GM23338 (cell line): ENCODE results near the gene REXO5. TPM values are rescaled to one million over a fixed set of nuclear protein-coding genes. Genes with fewer than 3 reads are reported as not detected.

ENCODE experiments used
- ATAC-seq: fragments of 200-7000 bp; cut with Tn5 transposase; 3 replicates; pipeline ENCODE4 v1.9.1; 2020
- DNase-seq: peaks from one replicate; pipeline ENCODE4 v3.0.0-alpha.2; 2015; ENCODE audit warnings: low spot score
- H2AFZ ChIP-seq: fragments of 200-600 bp; sonication (generic); 2 replicates; pipeline ENCODE4 v1.8.0; 2016; ENCODE audit warnings: antibody characterized with exemption, mild to moderate bottlenecking, moderate library complexity
- H3F3A ChIP-seq: fragments of 200-600 bp; sonication (generic); replicated peaks from 2 replicates; pipeline ENCODE4 v1.8.0; 2017; ENCODE audit warnings: antibody characterized with exemption, mixed run types, low read depth
- H3K27ac ChIP-seq: fragments of 200-600 bp; sonication (generic); 2 replicates; pipeline ENCODE4 v1.6.1; 2016; ENCODE audit warnings: low read depth
- H3K27me3 ChIP-seq: fragments of 200-600 bp; sonication (generic); 2 replicates; pipeline ENCODE4 v1.8.0; 2016; ENCODE audit warnings: mild to moderate bottlenecking, mixed run types, moderate library complexity; ENCODE audit not compliant: insufficient read depth
- H3K36me3 ChIP-seq: fragments of 200-600 bp; sonication (generic); 2 replicates; pipeline ENCODE4 v1.8.0; 2016; ENCODE audit warnings: mild to moderate bottlenecking; ENCODE audit not compliant: insufficient read depth
- H3K4me1 ChIP-seq: fragments of 200-600 bp; sonication (generic); 2 replicates; pipeline ENCODE4 v1.8.0; 2016; ENCODE audit warnings: mild to moderate bottlenecking, moderate library complexity; ENCODE audit not compliant: insufficient read depth
- H3K4me2 ChIP-seq: fragments of 200-600 bp; sonication (generic); 2 replicates; pipeline ENCODE4 v1.7.1; 2017; ENCODE audit warnings: mixed run types
- H3K4me3 ChIP-seq: fragments of 200-600 bp; sonication (generic); 2 replicates; pipeline ENCODE4 v1.6.1; 2016; ENCODE audit warnings: mixed run types
- H3K79me2 ChIP-seq: fragments of 200-600 bp; sonication (generic); replicated peaks from 2 replicates; pipeline ENCODE4 v1.8.0; 2017; ENCODE audit warnings: mild to moderate bottlenecking; ENCODE audit not compliant: insufficient read depth
- H3K9me2 ChIP-seq: fragments of 200-600 bp; sonication (generic); 2 replicates; pipeline ENCODE4 v1.8.0; 2017; ENCODE audit not compliant: insufficient read depth
- H4K20me1 ChIP-seq: fragments of 200-600 bp; sonication (generic); replicated peaks from 2 replicates; pipeline ENCODE4 v1.8.0; 2017; ENCODE audit warnings: mild to moderate bottlenecking; ENCODE audit not compliant: insufficient read depth
- H3K27ac Mint-ChIP-seq: 2 replicates; pipeline ENCODE4 v1.8.0; 2020; ENCODE audit warnings: inconsistent platforms, mild to moderate bottlenecking, moderate library complexity, mixed read lengths
- H3K27me3 Mint-ChIP-seq: 3 replicates; pipeline ENCODE4 v1.8.0; 2022; ENCODE audit warnings: low read depth, mild to moderate bottlenecking, moderate library complexity, mixed read lengths, inconsistent platforms; ENCODE audit not compliant: insufficient read depth, poor library complexity
- H3K36me3 Mint-ChIP-seq: 3 replicates; pipeline ENCODE4 v1.8.0; 2021; ENCODE audit warnings: low read depth, mild to moderate bottlenecking, inconsistent platforms, moderate library complexity, mixed read lengths
- H3K4me1 Mint-ChIP-seq: 3 replicates; pipeline ENCODE4 v1.8.0; 2020; ENCODE audit warnings: mild to moderate bottlenecking, inconsistent platforms, mixed read lengths
- H3K4me3 Mint-ChIP-seq: 3 replicates; pipeline ENCODE4 v1.8.0; 2021; ENCODE audit warnings: moderate library complexity, mild to moderate bottlenecking, inconsistent platforms, mixed read lengths
- H3K9me3 Mint-ChIP-seq: 3 replicates; pipeline ENCODE4 v1.8.0; 2020; ENCODE audit warnings: moderate library complexity, mild to moderate bottlenecking, inconsistent platforms, mixed read lengths
- CREB1 ChIP-seq: fragments of 250-450 bp; sonication (Bioruptor Pico); IDR thresholded peaks from 2 replicates; pipeline ENCODE4 v1.5.0; 2020; ENCODE audit warnings: low read depth, mild to moderate bottlenecking, moderate library complexity
- ETS1 ChIP-seq: IDR thresholded peaks from 2 replicates; pipeline ENCODE4 v1.6.1; 2016; ENCODE audit warnings: antibody characterized with exemption
- EZH2 ChIP-seq: fragments of 200-600 bp; sonication (generic); IDR thresholded peaks from one replicate; pipeline ENCODE4 v1.8.0; 2017; ENCODE audit warnings: antibody characterized with exemption, mild to moderate bottlenecking, low read depth; ENCODE audit not compliant: unreplicated experiment
- EZH2phosphoT487 ChIP-seq: fragments of 200-600 bp; sonication (generic); IDR thresholded peaks from one replicate; pipeline ENCODE4 v1.8.1; 2018; ENCODE audit warnings: antibody characterized with exemption; ENCODE audit not compliant: unreplicated experiment
- JUNB ChIP-seq: IDR thresholded peaks from one replicate; pipeline ENCODE4 v1.6.1; 2016; ENCODE audit warnings: antibody characterized with exemption; ENCODE audit not compliant: unreplicated experiment
- NANOG ChIP-seq: IDR thresholded peaks from 2 replicates; pipeline ENCODE4 v1.6.1; 2016; ENCODE audit warnings: antibody characterized with exemption, borderline replicate concordance
- POLR2AphosphoS5 ChIP-seq: IDR thresholded peaks from 2 replicates; pipeline ENCODE4 v1.6.1; 2016; ENCODE audit warnings: antibody characterized with exemption, low read depth
- REST ChIP-seq: IDR thresholded peaks from one replicate; pipeline ENCODE4 v1.6.1; 2018; ENCODE audit warnings: antibody characterized with exemption; ENCODE audit not compliant: unreplicated experiment
- STAT1 ChIP-seq: IDR thresholded peaks from one replicate; pipeline ENCODE4 v1.6.1; 2016; ENCODE audit warnings: antibody characterized with exemption; ENCODE audit not compliant: unreplicated experiment
- ZNF114 ChIP-seq: fragments of 250-450 bp; sonication (Bioruptor Pico); IDR thresholded peaks from 2 replicates; pipeline ENCODE4 v1.5.0; 2020; ENCODE audit warnings: mild to moderate bottlenecking, moderate library complexity
- ZNF331 ChIP-seq: fragments of 250-450 bp; sonication (Bioruptor Pico); IDR thresholded peaks from 2 replicates; pipeline ENCODE4 v1.5.0; 2020; ENCODE audit warnings: low read depth, mild to moderate bottlenecking, moderate library complexity
- ZNF462 ChIP-seq: fragments of 250-450 bp; sonication (Bioruptor Pico); IDR thresholded peaks from 2 replicates; pipeline ENCODE4 v1.5.0; 2020; ENCODE audit warnings: mild to moderate bottlenecking, moderate library complexity
- polyA plus RNA-seq: library from polyadenylated mRNA; unstranded; fragments of >200 nt; fragmentation: Nextera tagmentation; extraction: Ambion mirVana; gene quantifications from 2 replicates; pipeline ENCODE4 v1.2.1, GENCODE V29; 2016
- total RNA-seq: library from RNA; depleted of rRNA; stranded (reverse); fragments of >200 nt; shearing (Covaris generic); gene quantifications from 2 replicates; pipeline ENCODE4 v1.2.3, GENCODE V29; 2014

The REXO5 gene
- total and polyA plus RNA-seq, 2 experiments from 2014 or later: 6.5 to 6.9 TPM

- Histone ChIP-seq H3K27me3 (no peaks in the 10 kb centered on the region), H3K9me2 (no peaks in the 10 kb centered on the region), H2AFZ (no peak overlapping the region), H3K36me3 (0 out of 2 replicates have a peak, but pooled peaks cover 5% of the 10 kb centered on the region), H3K27ac (no peak overlapping the region), H3F3A (no peaks in the 10 kb centered on the region), H3K4me3 (no peak overlapping the region), H3K4me2 (no peak overlapping the region), H3K79me2 (no peaks in the 10 kb centered on the region), H3K4me1 (no peaks in the 10 kb centered on the region), H4K20me1 (no peaks in the 10 kb centered on the region)
- Mint-ChIP-seq H3K9me3 (no peaks in the 10 kb centered on the region), H3K4me1 (no peaks in the 10 kb centered on the region; the same call in 1 of the 3 replicates), H3K27me3 (no peaks in the 10 kb centered on the region), H3K27ac (no peak overlapping the region), H3K36me3 (peaks cover 22% of the 10 kb centered on the region), H3K4me3 (no peak overlapping the region)
- DNase-seq: no peak
- TF ChIP-seq STAT1: no peak
- TF ChIP-seq ZNF114 (CRISPR knock-in tag): no peak
- no peak for TF ChIP-seq EZH2phosphoT487
- no peak for TF ChIP-seq ZNF331 (CRISPR knock-in tag)
- TF ChIP-seq ZNF462: no peak
- TF ChIP-seq ETS1: no peak
- no peak for TF ChIP-seq JUNB
- no peak for TF ChIP-seq CREB1 (CRISPR knock-in tag)
- TF ChIP-seq EZH2: no peak
- TF ChIP-seq POLR2AphosphoS5: no peak
- no peak for TF ChIP-seq NANOG
- TF ChIP-seq REST: no peak
- no peak for ATAC-seq
Measured at GRCh38 chr16:20844588-20844987, 38.3 kb downstream of the REXO5 start.
